Small intestine (tissue), 16 donors: Measurements from ENCODE around the gene WIZ. TPM values are rescaled to one million over a fixed set of nuclear protein-coding genes. Genes with fewer than 3 reads are reported as not detected.

ENCODE experiments used
- DNase-seq, 2 donors: peaks; one replicate each; pipeline versions ENCODE4 v3.0.0 to v3.0.0-alpha.2; 2013
- FAIRE-seq: peaks from 2 replicates; lab custom pipeline; 2012; peaks lifted over from hg19 to GRCh38; lab: Jason Lieb, UNC
- H3K27ac ChIP-seq, 3 donors: one replicate each; pipeline ENCODE4 v1.5.1; 2013; ENCODE audit warnings: low read length in 2 of 3, mild to moderate bottlenecking in 2 of 3, control low read depth in 1 of 3, inconsistent platforms in 1 of 3, low read depth in 1 of 3, moderate library complexity in 1 of 3
- H3K27me3 ChIP-seq, 3 donors: one replicate each; pipeline ENCODE4 v1.6.1; 2013; ENCODE audit warnings: low read length in 3 of 3, inconsistent platforms in 1 of 3; ENCODE audit not compliant: control insufficient read depth in 3 of 3, insufficient read depth in 3 of 3
- H3K36me3 ChIP-seq, 3 donors: one replicate each; pipeline ENCODE4 v1.6.1; 2013; ENCODE audit warnings: low read length in 3 of 3, inconsistent platforms in 1 of 3, low read depth in 1 of 3, mild to moderate bottlenecking in 1 of 3, moderate library complexity in 1 of 3; ENCODE audit not compliant: control insufficient read depth in 3 of 3, insufficient read depth in 2 of 3
- H3K4me1 ChIP-seq, 3 donors: one replicate each; pipeline ENCODE4 v1.6.1; 2013; ENCODE audit warnings: low read length in 2 of 3, inconsistent platforms in 1 of 3, low read depth in 1 of 3, mild to moderate bottlenecking in 1 of 3, moderate library complexity in 1 of 3; ENCODE audit not compliant: control insufficient read depth in 3 of 3, insufficient read depth in 2 of 3
- H3K4me3 ChIP-seq, 3 donors: one replicate each; pipeline ENCODE4 v1.5.1; 2013; ENCODE audit warnings: low read length in 3 of 3, control low read depth in 1 of 3, inconsistent platforms in 1 of 3, low read depth in 1 of 3, mild to moderate bottlenecking in 1 of 3, moderate library complexity in 1 of 3
- H3K9me3 ChIP-seq, 2 donors: one replicate each; pipeline ENCODE4 v1.6.1; 2013; ENCODE audit warnings: low read depth in 1 of 2, low read length in 1 of 2; ENCODE audit not compliant: control insufficient read depth in 2 of 2, insufficient read depth in 1 of 2
- WGBS, 3 donors: extraction: QIAGEN DNeasy Blood & Tissue Kit; methylation state at CpG; one replicate each; pipeline ENCODE4 v1.1.7; 2013; 5-methylcytosine and 5-hydroxymethylcytosine counted together
- long read RNA-seq, 10 donors: transcript quantifications; one replicate each; lab custom pipeline, GENCODE V29; 2026
- polyA plus RNA-seq, 4 donors: library from polyadenylated mRNA; stranded (reverse) in 3 of 4; unstranded in 1 of 4; fragments of 200-250 nt in 3 of 4; fragments of 120-200 nt in 1 of 4; gene quantifications; one replicate each; pipeline versions ENCODE4 v1.2.1 to v1.2.3, GENCODE V29; 2013
- donor health status: healthy with polysubstance abuse.
- donor health status: control.
- donor health status: control.
- donor health status: Bipolar disorder and iron deficiency.
- donor health status: healthy.

Gene WIZ, protein sequence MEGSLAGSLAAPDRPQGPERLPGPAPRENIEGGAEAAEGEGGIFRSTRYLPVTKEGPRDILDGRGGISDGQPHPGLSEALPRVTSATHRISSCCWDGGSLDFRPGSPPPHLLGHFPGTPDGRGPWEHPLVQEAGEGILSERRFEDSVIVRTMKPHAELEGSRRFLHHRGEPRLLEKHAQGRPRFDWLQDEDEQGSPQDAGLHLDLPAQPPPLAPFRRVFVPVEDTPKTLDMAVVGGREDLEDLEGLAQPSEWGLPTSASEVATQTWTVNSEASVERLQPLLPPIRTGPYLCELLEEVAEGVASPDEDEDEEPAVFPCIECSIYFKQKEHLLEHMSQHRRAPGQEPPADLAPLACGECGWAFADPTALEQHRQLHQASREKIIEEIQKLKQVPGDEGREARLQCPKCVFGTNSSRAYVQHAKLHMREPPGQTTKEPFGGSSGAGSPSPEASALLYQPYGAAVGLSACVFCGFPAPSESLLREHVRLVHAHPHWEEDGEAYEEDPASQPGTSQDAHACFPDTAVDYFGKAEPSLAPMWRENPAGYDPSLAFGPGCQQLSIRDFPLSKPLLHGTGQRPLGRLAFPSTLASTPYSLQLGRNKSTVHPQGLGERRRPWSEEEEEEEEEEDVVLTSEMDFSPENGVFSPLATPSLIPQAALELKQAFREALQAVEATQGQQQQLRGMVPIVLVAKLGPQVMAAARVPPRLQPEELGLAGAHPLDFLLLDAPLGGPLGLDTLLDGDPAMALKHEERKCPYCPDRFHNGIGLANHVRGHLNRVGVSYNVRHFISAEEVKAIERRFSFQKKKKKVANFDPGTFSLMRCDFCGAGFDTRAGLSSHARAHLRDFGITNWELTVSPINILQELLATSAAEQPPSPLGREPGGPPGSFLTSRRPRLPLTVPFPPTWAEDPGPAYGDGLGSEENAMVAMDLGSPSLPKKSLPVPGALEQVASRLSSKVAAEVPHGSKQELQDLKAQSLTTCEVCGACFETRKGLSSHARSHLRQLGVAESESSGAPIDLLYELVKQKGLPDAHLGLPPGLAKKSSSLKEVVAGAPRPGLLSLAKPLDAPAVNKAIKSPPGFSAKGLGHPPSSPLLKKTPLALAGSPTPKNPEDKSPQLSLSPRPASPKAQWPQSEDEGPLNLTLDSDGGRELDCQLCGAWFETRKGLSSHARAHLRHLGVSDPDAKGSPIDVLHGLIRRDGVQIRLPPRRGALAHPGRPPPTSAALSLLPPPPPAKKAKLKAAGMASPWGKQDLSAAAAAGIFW (N-terminal part only)
- 10 to 100 TPM in 3 of 4 donors, 1 to 10 TPM in 1; 7.0 to 19.6 (median 15.5) TPM for polyA plus RNA-seq
- long read RNA-seq, donor 1: 0 reads
- long read RNA-seq, donor 2, partial matches to known transcripts: 0 of 1 reads
- long read RNA-seq, donor 2, other reads (novel, unspliced or antisense): 0 of 1 reads
- long read RNA-seq, donor 3, partial matches to known transcripts: 0 of 1 reads
- long read RNA-seq, donor 3, other reads (novel, unspliced or antisense): 0 of 1 reads
- long read RNA-seq, donor 4: 0 reads
- long read RNA-seq, donor 5: 0 reads
- long read RNA-seq, donor 6, partial matches to known transcripts: 0 of 1 reads
- long read RNA-seq, donor 6, other reads (novel, unspliced or antisense): 0 of 1 reads
- long read RNA-seq, donor 7, partial matches to known transcripts: 19 of 26 reads
- long read RNA-seq, donor 7, other reads (novel, unspliced or antisense): 5 of 26 reads
- long read RNA-seq, donor 8: 0 reads
- long read RNA-seq, donor 9: 0 reads
- long read RNA-seq, donor 10, partial matches to known transcripts: 16 of 18 reads
- long read RNA-seq, donor 10, other reads (novel, unspliced or antisense): 0 of 18 reads

DNA sequence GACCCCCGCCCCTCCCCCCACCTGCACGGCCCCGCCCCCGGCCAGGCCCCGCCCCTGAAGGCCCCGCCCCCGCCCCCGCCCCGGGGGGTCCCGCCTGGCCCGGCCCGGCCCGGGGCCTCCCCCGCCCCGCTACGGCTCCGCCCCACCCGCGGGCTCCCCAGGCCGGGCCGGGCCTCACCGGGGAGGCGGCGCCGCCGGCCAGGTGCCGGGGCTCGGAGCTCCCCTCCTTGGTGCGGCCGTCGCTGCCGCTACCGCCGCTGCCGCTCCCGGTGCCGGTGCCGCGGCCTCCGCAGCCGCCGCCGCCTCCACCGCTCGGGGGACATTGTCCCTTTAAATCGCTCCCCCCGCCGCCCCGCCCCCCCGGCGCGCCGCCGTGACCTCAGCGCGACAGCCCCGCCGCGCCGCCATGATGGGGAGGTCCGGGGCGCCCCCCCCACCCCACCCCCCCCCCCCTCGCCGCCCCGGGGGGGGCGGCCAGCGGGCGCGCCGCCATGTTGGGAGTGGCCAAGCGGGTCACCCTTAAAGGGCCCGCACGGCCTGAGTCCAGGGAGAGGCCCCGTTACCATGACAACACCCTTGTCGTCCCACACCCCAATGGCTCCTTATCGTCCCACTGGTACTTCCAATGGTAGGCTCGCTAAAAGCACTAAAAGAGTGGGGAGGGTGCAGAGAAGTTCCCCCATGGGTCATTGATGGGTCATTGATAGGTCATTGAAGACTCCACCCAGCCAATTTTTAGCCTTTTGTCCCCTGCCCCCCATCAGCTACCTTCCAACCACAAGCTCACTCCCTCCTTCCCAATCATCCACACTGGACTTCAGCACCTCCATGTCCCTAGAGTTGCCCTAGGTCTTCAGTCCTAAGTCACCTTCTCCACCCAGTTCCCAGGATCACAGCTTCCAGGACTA, at the start of gene WIZ:
Gene WIZ, minus strand, starts transcription at position 337 of the 908 bp plus-strand sequence. CDS start 1,649 bp downstream, outside the sequence.
- FAIRE-seq (no peak), DNase-seq (peak; percentile 66 to 89)
- Histone ChIP-seq H3K27ac (peak within 1 kb of the TSS in 2 of 3 donors; percentile 54 to 71), H3K4me1 (peaks cover 0 to 10% (median 3%) of the 10 kb centered on the region in 3 donors), H3K9me3 (peaks cover 0 to 4% of the 10 kb centered on the region in 2 donors), H3K36me3 (no peaks in the 10 kb centered on the region), H3K4me3 (peak within 1 kb of the TSS; percentile 40 to 69 (median 49)), H3K27me3 (peaks cover 0 to 22% (median 0%) of the 10 kb centered on the region in 3 donors)
- 0 to 10% (median 2%) methylated on average over 7 to 73 of the region's 77 CpGs for WGBS, 3 donors

DNA sequence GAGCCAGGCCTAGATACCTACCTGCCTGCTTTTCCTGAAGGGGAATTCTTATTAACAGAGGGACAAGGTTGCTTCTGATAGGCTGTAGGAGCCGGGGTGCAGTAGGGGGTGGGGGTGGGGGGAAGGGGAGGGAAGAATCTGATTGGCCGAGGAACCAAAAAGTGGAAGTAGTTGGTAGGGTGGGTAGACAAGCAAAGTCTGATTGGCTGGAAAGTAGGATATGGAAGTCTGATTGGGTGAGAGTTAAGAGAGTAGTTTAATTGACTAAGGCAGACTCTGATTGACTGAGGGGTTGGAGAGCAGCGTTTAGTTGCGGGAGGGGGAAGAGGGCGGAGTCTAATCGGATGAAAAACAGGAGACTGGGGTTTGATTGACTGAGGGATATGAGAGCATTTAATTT, 49.2 kb upstream of the WIZ start:
- H3K4me3 ChIP-seq: no peak overlapping the region
- H3K27ac ChIP-seq: no peak overlapping the region
- DNase-seq (no peak), FAIRE-seq (no peak)
- WGBS, 3 donors: 55 to 65% (median 63%) methylated on average over 6 of the region's 6 CpGs
- no peaks in the 10 kb centered on the region for H3K27me3 ChIP-seq
- H3K36me3 ChIP-seq: no peaks in the 10 kb centered on the region
- H3K9me3 ChIP-seq: no peaks in the 10 kb centered on the region
- H3K4me1 ChIP-seq: no peaks in the 10 kb centered on the region

DNA sequence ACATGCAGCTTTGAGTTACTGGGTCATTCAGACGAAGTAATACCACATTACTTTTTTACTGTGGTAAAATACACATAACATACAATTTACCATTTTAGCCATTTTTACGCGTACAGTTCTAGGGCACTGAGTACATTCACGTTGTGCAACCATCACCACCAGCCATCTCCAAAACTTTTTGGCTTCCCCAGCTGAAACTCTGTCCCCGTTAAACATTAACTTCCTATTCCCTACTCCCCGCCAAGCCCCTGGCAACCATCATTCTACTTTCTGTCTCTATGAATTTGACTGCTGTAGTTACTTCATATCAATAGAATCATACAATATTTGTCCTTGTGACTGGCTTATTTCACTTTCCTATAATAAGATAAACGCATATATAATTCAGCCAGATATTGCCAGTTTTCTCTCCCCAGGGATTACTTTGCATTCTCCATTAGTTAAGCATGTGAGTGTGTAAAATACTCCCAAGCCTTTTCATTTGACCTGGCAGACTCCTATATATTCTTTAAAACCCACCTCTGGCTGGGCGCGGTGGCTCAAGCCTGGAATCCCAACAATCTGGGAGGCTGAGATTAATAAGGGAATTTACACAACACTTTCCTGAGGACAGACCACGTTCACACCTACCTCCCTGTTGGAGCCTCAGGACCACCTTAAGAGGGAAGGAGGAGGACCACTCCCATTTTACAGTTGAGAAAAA, 48.6 kb upstream of the WIZ start:
- Histone ChIP-seq H3K9me3 (no peaks in the 10 kb centered on the region), H3K4me3 (no peak overlapping the region)

DNA sequence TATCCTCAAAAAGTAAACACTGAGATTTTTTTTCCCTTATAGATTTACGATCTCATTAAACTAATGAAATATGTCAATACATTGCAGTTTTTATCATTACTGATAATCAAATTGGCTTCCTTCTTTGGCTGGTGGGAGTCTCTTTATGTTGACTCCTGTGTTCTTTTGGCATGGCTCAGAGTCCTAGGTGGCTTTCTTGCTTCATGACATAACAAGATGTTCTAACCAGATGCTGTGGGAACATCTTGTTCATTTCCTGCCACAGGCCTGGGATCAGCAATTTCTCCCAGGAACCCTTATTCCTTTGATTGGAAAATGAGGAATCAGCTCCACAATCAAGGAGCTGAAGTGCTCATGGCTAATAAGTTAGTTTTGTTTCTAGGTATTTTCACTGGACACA, 45.4 kb upstream of the WIZ start:
- no peaks in the 10 kb centered on the region for H3K27me3 ChIP-seq
- H3K27ac ChIP-seq: no peak overlapping the region
- WGBS, 3 donors: 35 to 77% (median 54%) methylated on average over 1 of the region's 1 CpG
- no peaks in the 10 kb centered on the region for H3K4me1 ChIP-seq
- FAIRE-seq (no peak), DNase-seq (no peak)
- H3K4me3 ChIP-seq: no peak overlapping the region
- H3K9me3 ChIP-seq: no peaks in the 10 kb centered on the region
- no peaks in the 10 kb centered on the region for H3K36me3 ChIP-seq

More for the DNA sequence above, 48.6 kb upstream of the WIZ start:
- Histone ChIP-seq H3K27ac (no peak overlapping the region), H3K36me3 (no peaks in the 10 kb centered on the region), H3K4me1 (no peaks in the 10 kb centered on the region), H3K27me3 (no peaks in the 10 kb centered on the region)
- WGBS, 3 donors: 47 to 68% (median 58%) methylated on average over 10 of the region's 10 CpGs
- FAIRE-seq (no peak), DNase-seq (no peak)

DNA sequence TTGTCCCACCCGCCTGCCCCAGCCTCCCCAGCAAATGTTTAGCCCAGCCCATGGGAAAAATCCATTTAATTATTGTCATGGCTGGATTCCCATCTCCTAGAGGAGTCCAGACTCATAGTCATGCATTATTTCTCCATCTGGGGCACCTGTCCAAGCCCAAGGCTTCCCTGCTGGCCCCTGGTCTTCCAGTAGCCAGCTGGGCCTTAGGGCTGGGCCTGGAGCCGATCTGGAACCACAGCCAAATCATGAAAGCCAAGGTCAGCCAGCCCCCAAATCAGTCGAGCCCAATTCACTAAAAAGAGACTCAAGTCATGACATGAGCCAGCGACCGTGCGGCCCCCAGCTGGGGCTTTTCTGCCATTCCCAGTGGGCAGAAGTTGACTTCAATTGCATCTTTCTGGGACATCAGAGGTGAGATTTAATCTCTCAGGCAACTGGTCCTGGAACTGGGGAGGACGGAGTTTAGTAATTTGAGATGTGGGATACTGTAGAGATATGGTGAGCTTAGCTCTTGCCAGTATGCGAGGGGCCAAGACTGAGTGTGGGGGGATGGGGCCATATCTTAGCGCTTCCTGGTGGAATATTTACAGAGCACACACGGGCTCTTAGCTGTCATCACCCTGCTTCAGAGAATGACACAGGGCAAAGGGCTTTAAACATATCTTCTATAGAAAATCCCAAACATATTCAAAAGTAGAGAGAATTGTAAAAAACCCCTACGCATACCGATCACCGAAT, 38.9 kb upstream of the WIZ start:
- FAIRE-seq (no peak), DNase-seq (no peak)
- Histone ChIP-seq H3K27me3 (no peaks in the 10 kb centered on the region), H3K4me1 (no peaks in the 10 kb centered on the region), H3K27ac (no peak overlapping the region), H3K9me3 (no peaks in the 10 kb centered on the region), H3K4me3 (no peak overlapping the region), H3K36me3 (no peaks in the 10 kb centered on the region)
- WGBS, 3 donors: 63 to 69% (median 65%) methylated on average over 13 of the region's 13 CpGs

DNA sequence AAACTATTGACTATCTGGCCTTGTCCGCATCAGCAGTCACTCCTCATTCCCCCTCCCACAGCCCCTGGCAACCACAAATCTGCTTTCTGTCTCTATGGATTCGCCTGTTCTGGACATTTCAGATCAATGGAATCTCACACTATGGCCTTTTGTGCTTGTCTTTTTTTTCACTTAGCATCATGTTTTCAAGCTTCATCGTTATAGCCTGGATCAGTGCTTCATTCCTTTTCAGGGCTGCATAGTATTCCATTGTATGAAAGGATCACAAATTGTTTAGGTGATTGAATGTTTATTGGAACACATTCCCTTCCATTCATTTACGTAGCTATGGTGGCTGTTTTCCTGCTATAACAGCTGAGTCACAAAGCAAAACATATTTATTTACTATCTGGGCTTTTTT, 37.3 kb upstream of the WIZ start:
- H3K36me3 ChIP-seq: no peaks in the 10 kb centered on the region
- DNase-seq (no peak), FAIRE-seq (no peak)
- H3K4me1 ChIP-seq: no peaks in the 10 kb centered on the region
- 87 to 93% (median 90%) methylated on average over 4 of the region's 4 CpGs for WGBS, 3 donors
- H3K9me3 ChIP-seq: no peaks in the 10 kb centered on the region
- H3K27ac ChIP-seq: no peak overlapping the region
- H3K4me3 ChIP-seq: no peak overlapping the region
- no peaks in the 10 kb centered on the region for H3K27me3 ChIP-seq
